Glutamatergic neuron (in vitro differentiated cells): ENCODE measurements around the gene ARHGEF40. TPM values are rescaled to one million over a fixed set of nuclear protein-coding genes. Genes with fewer than 3 reads are reported as not detected.

Source experiments
- DNase-seq: peaks from one replicate; pipeline ENCODE4 v3.0.0; 2022
- H3K27ac Mint-ChIP-seq: one replicate; pipeline ENCODE4 v1.8.0; 2020; ENCODE audit warnings: mild to moderate bottlenecking, mixed read lengths, inconsistent platforms; ENCODE audit not compliant: unreplicated experiment
- H3K27me3 Mint-ChIP-seq: one replicate; pipeline ENCODE4 v1.8.0; 2020; ENCODE audit warnings: mild to moderate bottlenecking, moderate library complexity, mixed read lengths, inconsistent platforms; ENCODE audit not compliant: unreplicated experiment
- H3K36me3 Mint-ChIP-seq: one replicate; pipeline ENCODE4 v1.8.0; 2020; ENCODE audit warnings: mild to moderate bottlenecking, mixed read lengths, inconsistent platforms; ENCODE audit not compliant: unreplicated experiment
- H3K4me1 Mint-ChIP-seq: one replicate; pipeline ENCODE4 v1.8.0; 2020; ENCODE audit warnings: mild to moderate bottlenecking, low read depth, mixed read lengths, inconsistent platforms; ENCODE audit not compliant: unreplicated experiment
- H3K4me3 Mint-ChIP-seq: one replicate; pipeline ENCODE4 v1.8.0; 2020; ENCODE audit warnings: mild to moderate bottlenecking, mixed read lengths, inconsistent platforms; ENCODE audit not compliant: unreplicated experiment
- H3K9me3 Mint-ChIP-seq: one replicate; pipeline ENCODE4 v1.8.0; 2020; ENCODE audit warnings: mild to moderate bottlenecking, moderate library complexity, mixed read lengths, inconsistent platforms; ENCODE audit not compliant: unreplicated experiment
- CTCF ChIP-seq: fragments of 200-600 bp; sonication (generic); IDR thresholded peaks from one replicate; pipeline ENCODE4 v1.5.0; 2021; ENCODE audit not compliant: partially characterized antibody, unreplicated experiment
- total RNA-seq: library from RNA; stranded (reverse); fragmentation: NEBNext Ultra II Directional; extraction: Animal tissue kit (Norgen Biotek cat#: 25700); gene quantifications from one replicate; pipeline ENCODE4 v1.2.1, GENCODE V29; 2021; ENCODE audit not compliant: unreplicated experiment

ARHGEF40 gene
- total RNA-seq, 1 donor from 2014 or later, result 42.4 TPM

GRCh38 chr14:21083565-21084325 is 13.6 kb downstream of the ARHGEF40 start:
- Mint-ChIP-seq H3K9me3 (peaks cover 21% of the 10 kb centered on the region), H3K4me1 (peaks cover 15% of the 10 kb centered on the region), H3K27me3 (peaks cover 7% of the 10 kb centered on the region), H3K4me3 (no peak overlapping the region), H3K36me3 (no peaks in the 10 kb centered on the region), H3K27ac (no peak overlapping the region)
- DNase-seq, result no peak
- no peak for TF ChIP-seq CTCF

- Mint-ChIP-seq H3K27ac (peak overlapping the region; percentile 13), H3K4me3 (no peak overlapping the region), H3K9me3 (peaks cover 21% of the 10 kb centered on the region), H3K4me1 (peaks cover 19% of the 10 kb centered on the region), H3K27me3 (peaks cover 7% of the 10 kb centered on the region), H3K36me3 (no peaks in the 10 kb centered on the region)
- no peak for TF ChIP-seq CTCF
- DNase-seq, result no peak
Measured at GRCh38 chr14:21084396-21084795, 14.3 kb downstream of the ARHGEF40 start.

DNA sequence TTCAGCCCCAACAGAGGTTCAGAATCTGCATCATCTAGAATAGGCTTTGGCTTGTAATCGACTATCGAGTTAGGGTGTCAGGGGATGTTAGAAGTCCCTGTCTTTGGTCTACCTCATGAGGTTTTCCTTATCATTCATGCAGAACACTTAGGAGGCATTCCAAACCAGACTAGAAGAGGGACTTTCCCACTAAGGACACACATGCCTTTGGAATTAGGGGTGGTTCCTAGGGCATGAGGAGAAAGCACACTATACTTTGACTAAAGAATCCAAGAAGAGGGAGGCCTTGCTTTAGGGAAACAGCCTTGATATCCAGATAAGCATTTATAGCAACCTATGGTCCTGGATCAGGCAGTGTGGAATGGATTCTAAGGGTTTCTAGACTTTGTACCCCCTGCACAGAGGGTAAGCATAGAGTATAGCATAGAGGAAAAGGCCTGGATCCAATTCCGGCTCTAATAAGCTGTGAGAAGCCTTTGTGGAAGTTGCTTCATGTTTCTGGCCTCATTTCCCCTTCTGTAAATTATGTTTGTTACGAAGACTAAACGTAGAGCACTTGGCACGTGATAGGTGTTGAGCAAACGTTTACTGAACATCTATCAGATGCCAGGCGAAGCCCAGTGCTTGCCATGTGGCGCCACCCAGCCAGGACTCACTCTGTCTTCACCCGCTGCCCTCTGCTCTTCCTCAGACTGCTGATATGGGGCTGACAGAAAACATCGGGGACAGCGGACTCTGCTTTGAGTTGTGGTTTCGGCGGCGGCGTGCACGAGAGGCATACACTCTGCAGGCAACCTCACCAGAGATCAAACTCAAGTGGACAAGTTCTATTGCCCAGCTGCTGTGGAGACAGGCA is 15.1 kb downstream of the ARHGEF40 start:
- no peak for TF ChIP-seq CTCF
- peaks cover 19% of the 10 kb centered on the region for H3K4me1 Mint-ChIP-seq
- H3K4me3 Mint-ChIP-seq, result no peak overlapping the region
- H3K9me3 Mint-ChIP-seq, result peaks cover 19% of the 10 kb centered on the region
- DNase-seq, result no peak
- H3K27ac Mint-ChIP-seq, result no peak overlapping the region
- H3K36me3 Mint-ChIP-seq, result no peaks in the 10 kb centered on the region
- peaks cover 9% of the 10 kb centered on the region for H3K27me3 Mint-ChIP-seq

DNA sequence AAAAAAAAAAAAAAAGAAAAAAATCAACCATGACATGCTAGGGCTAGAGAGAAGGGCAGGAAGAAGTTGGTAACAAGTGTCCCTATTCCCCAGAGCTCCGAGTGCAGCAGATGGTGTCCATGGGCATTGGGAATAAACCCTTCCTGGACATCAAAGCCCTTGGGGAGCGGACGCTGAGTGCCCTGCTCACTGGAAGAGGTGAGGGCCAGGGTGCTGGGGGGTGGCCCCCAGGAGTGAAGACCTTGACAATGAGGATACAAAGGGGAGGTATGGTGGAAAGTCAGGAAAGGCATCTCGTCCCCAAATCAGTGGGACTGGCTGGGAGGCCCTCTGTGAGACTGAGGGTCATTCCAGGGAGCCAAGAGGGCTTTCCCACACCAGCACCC is 16.8 kb downstream of the ARHGEF40 start:
- H3K36me3 Mint-ChIP-seq, result no peaks in the 10 kb centered on the region
- peaks cover 14% of the 10 kb centered on the region for H3K27me3 Mint-ChIP-seq
- H3K4me3 Mint-ChIP-seq, result peak overlapping the region; percentile 53

More for the DNA sequence above, 16.8 kb downstream of the ARHGEF40 start:
- peaks cover 22% of the 10 kb centered on the region for H3K9me3 Mint-ChIP-seq
- peaks cover 25% of the 10 kb centered on the region for H3K4me1 Mint-ChIP-seq
- peak overlapping the region; percentile 59 for H3K27ac Mint-ChIP-seq
- TF ChIP-seq CTCF, result no peak
- DNase-seq, result no peak
